ENCODE results near the gene PLBD2.

- TF ChIP-seq POLR2AphosphoS5 (IDR thresholded peaks at IDR 0.05; ENCODE audit: insufficient read depth in 1 of 2, low read depth in 1 of 2) (peak; percentile 59 to 68), CTCF (IDR thresholded peaks at IDR 0.05) (no peak), POLR2A (IDR thresholded peaks at IDR 0.05) (peak in 1 of 2 donors; percentile 40)
Measured at GRCh38 chr12:113358381-113359132, at the start of gene PLBD2.

All from vagina (tissue), 2 donors.